H9 (cell line): ENCODE results near the gene MATN1. TPM values are rescaled to one million over a fixed set of nuclear protein-coding genes. Genes with fewer than 3 reads are reported as not detected.

Source experiments
- DNase-seq: peaks from one replicate; pipeline ENCODE4 v3.0.0-alpha.2; 2017
- H2AFZ ChIP-seq: one replicate; pipeline ENCODE4 v1.6.1; 2013; ENCODE audit warnings: mild to moderate bottlenecking, low read length, control low read depth, moderate library complexity
- H2AK5ac ChIP-seq: 2 replicates; pipeline ENCODE4 v1.6.1; 2013; ENCODE audit warnings: low read length, control low read depth, mixed read lengths; ENCODE audit not compliant: insufficient read length
- H2BK120ac ChIP-seq: one replicate; pipeline ENCODE4 v1.6.1; 2013; ENCODE audit warnings: low read depth, mild to moderate bottlenecking, low read length, control low read depth, inconsistent platforms; ENCODE audit not compliant: poor library complexity, severe bottlenecking
- H2BK12ac ChIP-seq: 2 replicates; pipeline ENCODE4 v1.6.1; 2013; ENCODE audit warnings: low read length, control low read depth, mixed read lengths, low read depth; ENCODE audit not compliant: insufficient read length
- H2BK15ac ChIP-seq: 2 replicates; pipeline ENCODE4 v1.6.1; 2013; ENCODE audit warnings: low read depth, low read length, control low read depth
- H2BK20ac ChIP-seq: one replicate; pipeline ENCODE4 v1.6.1; 2013; ENCODE audit warnings: low read depth, mild to moderate bottlenecking, low read length, control low read depth, inconsistent platforms; ENCODE audit not compliant: poor library complexity, severe bottlenecking
- H2BK5ac ChIP-seq: 2 replicates; pipeline ENCODE4 v1.6.1; 2013; ENCODE audit warnings: low read length, control low read depth, mixed read lengths; ENCODE audit not compliant: insufficient read length
- H3K14ac ChIP-seq: 2 replicates; pipeline ENCODE4 v1.6.1; 2013; ENCODE audit warnings: low read length, control low read depth; ENCODE audit not compliant: insufficient read depth
- H3K18ac ChIP-seq: 2 replicates; pipeline ENCODE4 v1.6.1; 2013; ENCODE audit warnings: low read depth, mild to moderate bottlenecking, mixed read lengths, low read length, control low read depth; ENCODE audit not compliant: insufficient read length
- H3K23ac ChIP-seq: 2 replicates; pipeline ENCODE4 v1.6.1; 2013; ENCODE audit warnings: low read length, control low read depth, mixed read lengths, low read depth; ENCODE audit not compliant: insufficient read length
- H3K23me2 ChIP-seq: 2 replicates; pipeline ENCODE4 v1.6.1; 2013; ENCODE audit warnings: low read depth, mild to moderate bottlenecking, mixed read lengths, low read length, control low read depth; ENCODE audit not compliant: insufficient read length, poor library complexity, severe bottlenecking
- H3K27ac ChIP-seq: 2 replicates; pipeline ENCODE4 v1.5.1; 2013; ENCODE audit warnings: low read length, control low read depth, mixed read lengths, low read depth; ENCODE audit not compliant: insufficient read length
- H3K27me3 ChIP-seq: 2 replicates; pipeline ENCODE4 v1.6.1; 2013; ENCODE audit warnings: low read length, control low read depth, inconsistent platforms; ENCODE audit not compliant: insufficient read depth
- H3K4ac ChIP-seq: 2 replicates; pipeline ENCODE4 v1.6.1; 2013; ENCODE audit warnings: low read depth, mild to moderate bottlenecking, control low read depth, inconsistent platforms, low read length, moderate library complexity
- H3K4me1 ChIP-seq: 2 replicates; pipeline ENCODE4 v1.6.1; 2013; ENCODE audit warnings: low read length, control low read depth, inconsistent platforms; ENCODE audit not compliant: insufficient read depth
- H3K4me2 ChIP-seq: 2 replicates; pipeline ENCODE4 v1.6.1; 2013; ENCODE audit warnings: low read length, control low read depth, mixed read lengths; ENCODE audit not compliant: insufficient read length, insufficient read depth
- H3K56ac ChIP-seq: 2 replicates; pipeline ENCODE4 v1.6.1; 2013; ENCODE audit warnings: low read depth, mild to moderate bottlenecking, mixed read lengths, low read length, control low read depth; ENCODE audit not compliant: insufficient read length
- H3K79me1 ChIP-seq: 2 replicates; pipeline ENCODE4 v1.6.1; 2013; ENCODE audit warnings: low read depth, mild to moderate bottlenecking, moderate library complexity, low read length, control low read depth, inconsistent platforms; ENCODE audit not compliant: insufficient read depth, poor library complexity, severe bottlenecking
- H3K79me2 ChIP-seq: 2 replicates; pipeline ENCODE4 v1.6.1; 2013; ENCODE audit warnings: low read length, control low read depth, inconsistent platforms; ENCODE audit not compliant: insufficient read depth
- H3K9ac ChIP-seq: 2 replicates; pipeline ENCODE4 v1.6.1; 2013; ENCODE audit warnings: low read length, control low read depth, mixed read lengths; ENCODE audit not compliant: insufficient read length; ENCODE audit errors: extremely low read depth
- H3K9me3 ChIP-seq: one replicate; pipeline ENCODE4 v1.6.1; 2013; ENCODE audit warnings: low read depth, low read length, inconsistent platforms; ENCODE audit not compliant: control insufficient read depth
- H3T11ph ChIP-seq: one replicate; pipeline ENCODE4 v1.6.1; 2013; ENCODE audit warnings: mild to moderate bottlenecking, low read length, control low read depth, inconsistent platforms
- H4K20me1 ChIP-seq: one replicate; pipeline ENCODE4 v1.6.1; 2013; ENCODE audit not compliant: control insufficient read depth, insufficient read length, insufficient read depth
- H4K5ac ChIP-seq: 2 replicates; pipeline ENCODE4 v1.6.1; 2013; ENCODE audit warnings: low read depth, mild to moderate bottlenecking, mixed read lengths, low read length, control low read depth; ENCODE audit not compliant: insufficient read length
- H4K8ac ChIP-seq: replicated peaks from 2 replicates; pipeline ENCODE4 v1.6.1; 2013; ENCODE audit warnings: low read length, control low read depth, mixed read lengths, low read depth; ENCODE audit not compliant: insufficient read length
- H4K91ac ChIP-seq: 2 replicates; pipeline ENCODE4 v1.6.1; 2013; ENCODE audit warnings: low read depth, mild to moderate bottlenecking, moderate library complexity, mixed read lengths, low read length, control low read depth; ENCODE audit not compliant: insufficient read length
- H3K27ac Mint-ChIP-seq, 3 experiments: 2 replicates in 2 of 3; 3 replicates in 1 of 3; pipeline ENCODE4 v1.8.0; 2020 to 2021; ENCODE audit warnings: mixed read lengths in 3 of 3, mild to moderate bottlenecking in 1 of 3, moderate library complexity in 1 of 3
- H3K27me3 Mint-ChIP-seq: 2 replicates; pipeline ENCODE4 v1.8.0; 2021; ENCODE audit warnings: low read depth, mild to moderate bottlenecking, moderate library complexity, mixed read lengths
- H3K36me3 Mint-ChIP-seq, 3 experiments: 2 replicates in 2 of 3; 3 replicates in 1 of 3; pipeline ENCODE4 v1.8.0; 2020 to 2021; ENCODE audit warnings: low read depth in 3 of 3, mixed read lengths in 3 of 3; ENCODE audit not compliant: insufficient read depth in 1 of 3
- H3K4me1 Mint-ChIP-seq, 2 experiments: 2 replicates each; pipeline ENCODE4 v1.8.0; 2020; ENCODE audit warnings: mixed read lengths in 2 of 2
- H3K4me3 Mint-ChIP-seq, 2 experiments: 2 replicates in 1 of 2; 3 replicates in 1 of 2; pipeline ENCODE4 v1.8.0; 2020 to 2021; ENCODE audit warnings: mild to moderate bottlenecking in 2 of 2, mixed read lengths in 2 of 2, moderate library complexity in 1 of 2
- H3K9me3 Mint-ChIP-seq, 2 experiments: 2 replicates in 1 of 2; 3 replicates in 1 of 2; pipeline ENCODE4 v1.8.0; 2020; ENCODE audit warnings: mild to moderate bottlenecking in 2 of 2, mixed read lengths in 2 of 2, moderate library complexity in 1 of 2
- WGBS: extraction: QIAGEN DNeasy Blood & Tissue Kit; methylation state at CpG from one replicate; pipeline ENCODE4 v1.1.7; 2013; ENCODE audit warnings: missing lambda C conversion rate, low lambda C conversion rate, mixed read lengths; ENCODE audit not compliant: insufficient read length; ENCODE audit errors: extremely low coverage; 5-methylcytosine and 5-hydroxymethylcytosine counted together
- total RNA-seq: library from RNA; stranded (reverse); gene quantifications from 2 replicates; pipeline ENCODE4 v1.2.1, GENCODE V29; 2021
- TF ChIP-seq, protein P1 (sequence below): fragments of 200-600 bp; sonication (generic); conservative IDR thresholded peaks from 3 replicates; pipeline ENCODE4 v1.8.0; 2021; ENCODE audit warnings: antibody characterized with exemption, mild to moderate bottlenecking

MATN1 gene
- total RNA-seq, 1 experiment from 2014 or later, result not detected

DNA sequence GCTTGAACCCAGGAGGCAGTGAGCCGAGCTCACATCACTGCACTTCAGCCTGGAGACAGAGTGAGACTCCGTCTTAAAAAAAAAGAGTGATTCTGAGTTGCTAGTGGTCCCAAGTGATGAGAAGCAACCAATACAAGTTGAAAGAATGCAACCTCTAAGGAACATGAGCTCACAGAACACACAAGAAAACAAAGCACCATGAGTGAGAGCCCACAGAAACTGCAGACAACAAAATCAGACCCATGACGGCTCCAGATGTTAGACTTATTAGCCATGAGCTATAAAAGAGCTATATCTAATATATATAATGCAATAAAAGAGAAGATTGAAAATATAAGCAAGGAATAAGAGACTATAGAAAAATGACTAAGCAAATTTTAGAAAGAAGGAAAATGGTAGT lies 50.0 kb downstream of the MATN1 start:
- Histone ChIP-seq H4K5ac (no peak overlapping the region), H3K27me3 (no peaks in the 10 kb centered on the region), H3K23ac (no peak overlapping the region), H2BK12ac (no peak overlapping the region), H3K56ac (no peak overlapping the region), H3T11ph (no peak overlapping the region), H3K4ac (no peak overlapping the region), H3K9ac (no peak overlapping the region), H3K14ac (no peak overlapping the region), H2BK20ac (no peak overlapping the region), H4K8ac (no peak overlapping the region), H3K79me1 (no peaks in the 10 kb centered on the region), H3K18ac (no peak overlapping the region), H2BK5ac (no peak overlapping the region), H4K91ac (no peak overlapping the region), H2BK15ac (no peak overlapping the region), H3K4me2 (no peak overlapping the region), H4K20me1 (no peaks in the 10 kb centered on the region), H2AK5ac (no peak overlapping the region), H3K79me2 (no peaks in the 10 kb centered on the region), H3K23me2 (no peaks in the 10 kb centered on the region), H2AFZ (no peak overlapping the region), H3K27ac (no peak overlapping the region), H2BK120ac (no peak overlapping the region), H3K4me1 (no peaks in the 10 kb centered on the region), H3K9me3 (no peaks in the 10 kb centered on the region)
- Mint-ChIP-seq H3K27ac (no peak overlapping the region), H3K4me3 (no peak overlapping the region), H3K27me3 (peaks cover 1% of the 10 kb centered on the region; the same call in 1 of the 2 replicates), H3K9me3 (peaks cover 6 to 7% of the 10 kb centered on the region in 2 experiments), H3K36me3 (peaks cover 0 to 5% (median 3%) of the 10 kb centered on the region in 3 experiments; a peak in 1 of 7 replicates), H3K4me1 (peaks cover 4% of the 10 kb centered on the region in 2 experiments; a peak in 2 of 4 replicates)
- DNase-seq, result no peak
- TF ChIP-seq, protein P1, sequence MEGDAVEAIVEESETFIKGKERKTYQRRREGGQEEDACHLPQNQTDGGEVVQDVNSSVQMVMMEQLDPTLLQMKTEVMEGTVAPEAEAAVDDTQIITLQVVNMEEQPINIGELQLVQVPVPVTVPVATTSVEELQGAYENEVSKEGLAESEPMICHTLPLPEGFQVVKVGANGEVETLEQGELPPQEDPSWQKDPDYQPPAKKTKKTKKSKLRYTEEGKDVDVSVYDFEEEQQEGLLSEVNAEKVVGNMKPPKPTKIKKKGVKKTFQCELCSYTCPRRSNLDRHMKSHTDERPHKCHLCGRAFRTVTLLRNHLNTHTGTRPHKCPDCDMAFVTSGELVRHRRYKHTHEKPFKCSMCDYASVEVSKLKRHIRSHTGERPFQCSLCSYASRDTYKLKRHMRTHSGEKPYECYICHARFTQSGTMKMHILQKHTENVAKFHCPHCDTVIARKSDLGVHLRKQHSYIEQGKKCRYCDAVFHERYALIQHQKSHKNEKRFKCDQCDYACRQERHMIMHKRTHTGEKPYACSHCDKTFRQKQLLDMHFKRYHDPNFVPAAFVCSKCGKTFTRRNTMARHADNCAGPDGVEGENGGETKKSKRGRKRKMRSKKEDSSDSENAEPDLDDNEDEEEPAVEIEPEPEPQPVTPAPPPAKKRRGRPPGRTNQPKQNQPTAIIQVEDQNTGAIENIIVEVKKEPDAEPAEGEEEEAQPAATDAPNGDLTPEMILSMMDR, result no peak
- WGBS, result no CpG with 5 or more reads among the region's 3 CpGs
